ENCODE measurements around the gene CAPN1. TPM values are rescaled to one million over a fixed set of nuclear protein-coding genes. Genes with fewer than 3 reads are reported as not detected.

Gene CAPN1
- total RNA-seq, 1 donor from 2014 or later, result 239 TPM

DNA sequence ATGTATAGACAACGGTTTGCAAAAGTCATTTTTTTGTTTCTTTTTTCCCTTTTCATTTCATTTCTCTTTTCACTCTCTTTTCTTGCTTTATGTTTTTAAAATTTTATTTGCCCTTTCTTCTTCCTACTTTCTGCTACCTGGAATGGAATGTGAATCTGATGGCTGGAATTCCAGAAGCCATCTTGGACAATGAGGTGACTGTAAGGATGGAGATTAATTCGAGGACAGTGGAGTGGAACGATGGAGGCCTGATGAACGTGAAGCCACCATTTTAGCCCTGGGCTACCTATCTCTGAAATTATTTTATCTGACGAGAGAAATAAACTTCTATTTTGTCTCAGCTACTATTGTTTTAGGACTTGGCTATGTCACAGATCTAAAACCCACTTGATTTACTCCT is 77.3 kb downstream of the CAPN1 start:
- H3K4me1 Mint-ChIP-seq (ENCODE audit: low read depth), result peaks cover 14% of the 10 kb centered on the region
- DNase-seq (ENCODE audit: low spot score, unreplicated experiment), result no peak

DNA sequence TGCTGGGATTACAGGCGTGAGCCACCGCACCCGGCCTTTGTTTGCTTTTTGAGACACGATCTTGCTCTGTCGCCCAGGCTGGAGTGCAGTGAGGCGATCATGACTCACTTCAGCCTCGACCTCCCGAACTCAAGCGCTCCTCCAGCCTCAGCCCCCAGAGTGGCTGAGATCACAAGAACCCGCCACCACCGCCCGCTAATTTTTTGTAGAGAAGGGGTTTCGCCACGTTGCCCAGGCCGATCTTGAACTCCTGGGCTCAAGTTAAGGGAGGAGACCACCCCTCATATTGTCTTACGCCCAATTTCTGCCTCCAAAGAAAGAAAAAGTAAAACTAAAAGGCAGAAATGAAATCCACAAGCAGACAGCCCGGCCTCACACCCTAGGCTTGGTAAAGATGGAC is 78.6 kb downstream of the CAPN1 start:
- peaks cover 14% of the 10 kb centered on the region for H3K4me1 Mint-ChIP-seq (ENCODE audit: low read depth)
- no peak overlapping the region for H3K4me3 Mint-ChIP-seq (ENCODE audit: low read depth)
- H3K27me3 Mint-ChIP-seq, result no peaks in the 10 kb centered on the region
- H3K9me3 Mint-ChIP-seq (ENCODE audit: low read depth), result no peaks in the 10 kb centered on the region
- TF ChIP-seq, protein P1, sequence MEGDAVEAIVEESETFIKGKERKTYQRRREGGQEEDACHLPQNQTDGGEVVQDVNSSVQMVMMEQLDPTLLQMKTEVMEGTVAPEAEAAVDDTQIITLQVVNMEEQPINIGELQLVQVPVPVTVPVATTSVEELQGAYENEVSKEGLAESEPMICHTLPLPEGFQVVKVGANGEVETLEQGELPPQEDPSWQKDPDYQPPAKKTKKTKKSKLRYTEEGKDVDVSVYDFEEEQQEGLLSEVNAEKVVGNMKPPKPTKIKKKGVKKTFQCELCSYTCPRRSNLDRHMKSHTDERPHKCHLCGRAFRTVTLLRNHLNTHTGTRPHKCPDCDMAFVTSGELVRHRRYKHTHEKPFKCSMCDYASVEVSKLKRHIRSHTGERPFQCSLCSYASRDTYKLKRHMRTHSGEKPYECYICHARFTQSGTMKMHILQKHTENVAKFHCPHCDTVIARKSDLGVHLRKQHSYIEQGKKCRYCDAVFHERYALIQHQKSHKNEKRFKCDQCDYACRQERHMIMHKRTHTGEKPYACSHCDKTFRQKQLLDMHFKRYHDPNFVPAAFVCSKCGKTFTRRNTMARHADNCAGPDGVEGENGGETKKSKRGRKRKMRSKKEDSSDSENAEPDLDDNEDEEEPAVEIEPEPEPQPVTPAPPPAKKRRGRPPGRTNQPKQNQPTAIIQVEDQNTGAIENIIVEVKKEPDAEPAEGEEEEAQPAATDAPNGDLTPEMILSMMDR (IDR thresholded peaks at IDR 0.05; ENCODE audit: unreplicated experiment), result no peak
- H3K27ac Mint-ChIP-seq, result no peak overlapping the region
- DNase-seq (ENCODE audit: low spot score, unreplicated experiment), result no peak
- H3K36me3 Mint-ChIP-seq (ENCODE audit: insufficient read depth), result peaks cover 2% of the 10 kb centered on the region

More for the DNA sequence above, 77.3 kb downstream of the CAPN1 start:
- no peaks in the 10 kb centered on the region for H3K36me3 Mint-ChIP-seq (ENCODE audit: insufficient read depth)
- TF ChIP-seq, protein P1 (IDR thresholded peaks at IDR 0.05; ENCODE audit: unreplicated experiment), result no peak
- H3K4me3 Mint-ChIP-seq (ENCODE audit: low read depth), result no peak overlapping the region
- no peaks in the 10 kb centered on the region for H3K9me3 Mint-ChIP-seq (ENCODE audit: low read depth)
- no peaks in the 10 kb centered on the region for H3K27me3 Mint-ChIP-seq
- H3K27ac Mint-ChIP-seq, result no peak overlapping the region

DNA sequence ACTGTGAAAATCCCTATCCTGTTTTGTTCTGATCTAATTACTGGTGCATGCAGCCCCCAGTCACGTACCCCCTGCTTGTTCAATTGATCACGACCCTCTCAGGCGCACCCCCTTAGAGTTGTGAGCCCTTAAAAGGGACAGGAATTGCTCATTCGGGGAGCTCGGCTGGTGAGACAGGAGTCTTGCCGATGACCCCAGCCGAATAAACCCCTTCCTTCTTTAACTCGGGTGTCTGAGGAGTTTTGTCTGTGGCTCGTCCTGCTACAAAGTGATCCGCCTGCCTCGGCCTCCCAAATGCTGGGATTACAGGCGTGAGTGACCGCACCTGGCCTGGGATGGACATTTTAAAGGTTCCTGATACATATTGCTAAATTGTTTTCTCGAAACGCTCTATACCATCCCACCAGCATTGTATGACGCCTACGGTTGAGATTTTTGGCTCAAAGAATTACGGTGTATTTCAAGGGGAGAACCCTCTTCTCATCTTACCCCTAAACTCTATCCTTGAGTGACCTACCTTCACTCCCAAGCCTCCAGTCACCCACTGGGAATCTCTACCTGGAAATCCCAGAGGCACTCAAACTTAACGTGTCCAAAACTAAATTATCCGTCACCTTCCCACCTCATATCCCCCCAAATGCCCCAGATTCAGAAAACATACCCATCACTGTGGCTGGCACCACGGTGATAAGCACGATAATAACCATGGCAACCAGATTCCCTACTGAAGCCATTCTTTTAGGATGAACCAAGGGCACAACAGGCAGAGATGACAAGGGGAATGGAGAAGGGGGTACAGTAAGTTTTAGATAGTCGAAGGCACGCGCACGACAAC is 79.2 kb downstream of the CAPN1 start:
- DNase-seq (ENCODE audit: low spot score, unreplicated experiment), result no peak
- peak overlapping the region; percentile 86 for H3K4me3 Mint-ChIP-seq (ENCODE audit: low read depth)
- peaks cover 14% of the 10 kb centered on the region for H3K4me1 Mint-ChIP-seq (ENCODE audit: low read depth)
- peaks cover 2% of the 10 kb centered on the region for H3K36me3 Mint-ChIP-seq (ENCODE audit: insufficient read depth)
- H3K27ac Mint-ChIP-seq, result peak overlapping the region; percentile 83
- TF ChIP-seq, protein P1 (IDR thresholded peaks at IDR 0.05; ENCODE audit: unreplicated experiment), result no peak
- H3K27me3 Mint-ChIP-seq, result no peaks in the 10 kb centered on the region
- H3K9me3 Mint-ChIP-seq (ENCODE audit: low read depth), result no peaks in the 10 kb centered on the region

Other genes with a start within 250 kb of the CAPN1 start
- 0.41 TPM in 1 of 2 replicates, not detected in the other for gene GPHA2, start 246.0 kb upstream of the CAPN1 start, total RNA-seq
- gene MAJIN, start 209.8 kb upstream of the CAPN1 start, total RNA-seq, result not detected in 2 replicates
- gene BATF2, start 185.0 kb upstream of the CAPN1 start, total RNA-seq, result 0.53 and 0.58 TPM in 2 replicates
- 95.2 and 96.7 TPM in 2 replicates for gene ARL2, start 167.8 kb upstream of the CAPN1 start, total RNA-seq
- 33.0 and 34.5 TPM in 2 replicates for gene SNX15, start 154.5 kb upstream of the CAPN1 start, total RNA-seq
- 18.5 and 19.3 TPM in 2 replicates for gene SAC3D1, start 140.7 kb upstream of the CAPN1 start, total RNA-seq
- 4.3 and 4.4 TPM in 2 replicates for gene NAALADL1, start 123.4 kb upstream of the CAPN1 start, total RNA-seq
- gene CDCA5, start 97.9 kb upstream of the CAPN1 start, total RNA-seq, result 25.1 and 25.9 TPM in 2 replicates
- gene ZFPL1, start 97.7 kb upstream of the CAPN1 start, total RNA-seq, result 40.4 and 43.3 TPM in 2 replicates
- gene VPS51, start 85.7 kb upstream of the CAPN1 start, total RNA-seq, result 112 and 123 TPM in 2 replicates
- gene TM7SF2, start 70.1 kb upstream of the CAPN1 start, total RNA-seq, result 123 and 124 TPM in 2 replicates
- 10.5 and 11.8 TPM in 2 replicates for gene ZNHIT2, start 64.2 kb upstream of the CAPN1 start, total RNA-seq
- gene FAU, start 59.8 kb upstream of the CAPN1 start, total RNA-seq, result 607 and 611 TPM in 2 replicates
- 38.8 and 39.6 TPM in 2 replicates for gene MRPL49, start 59.6 kb upstream of the CAPN1 start, total RNA-seq
- gene SYVN1, start 47.4 kb upstream of the CAPN1 start, total RNA-seq, result 48.4 and 49.0 TPM in 2 replicates
- gene SPDYC, start 11.7 kb upstream of the CAPN1 start, total RNA-seq, result not detected in 2 replicates
- 24.4 and 27.4 TPM in 2 replicates for gene POLA2, start 80.0 kb downstream of the CAPN1 start, total RNA-seq
- 5.3 and 5.9 TPM in 2 replicates for gene CDC42EP2, start 132.9 kb downstream of the CAPN1 start, total RNA-seq
- gene DPF2, start 151.9 kb downstream of the CAPN1 start, total RNA-seq, result 81.9 and 96.5 TPM in 2 replicates
- gene TIGD3, start 172.8 kb downstream of the CAPN1 start, total RNA-seq, result 3.0 and 3.8 TPM in 2 replicates
- gene SLC25A45, start 200.7 kb downstream of the CAPN1 start, total RNA-seq, result 4.0 and 5.3 TPM in 2 replicates
- gene FRMD8, start 204.7 kb downstream of the CAPN1 start, total RNA-seq, result 27.3 and 27.5 TPM in 2 replicates
- 78.8 and 99.9 TPM in 2 replicates for gene NEAT1, start 240.9 kb downstream of the CAPN1 start, total RNA-seq

All from progenitor cell of endocrine pancreas (in vitro differentiated cells).